ENCODE measurements around the gene FBXW7.

Gene FBXW7

GRCh38 chr4:152364383-152364782 is 171.5 kb downstream of the FBXW7 start:
- DNase-seq = no peak

GRCh38 chr4:152363904-152364303 is 172.0 kb downstream of the FBXW7 start:
- DNase-seq = no peak

GRCh38 chr4:152363086-152363485 is 172.8 kb downstream of the FBXW7 start:
- DNase-seq = no peak

GRCh38 chr4:152360045-152360410 is 175.9 kb downstream of the FBXW7 start:
- no peak for DNase-seq

GRCh38 chr4:152359208-152360044 is 176.5 kb downstream of the FBXW7 start:
- no peak for DNase-seq

- DNase-seq = no peak
Observed at GRCh38 chr4:152357206-152357605, 178.7 kb downstream of the FBXW7 start.

GRCh38 chr4:152356428-152357034 is 179.4 kb downstream of the FBXW7 start:
- no peak for DNase-seq

GRCh38 chr4:152352622-152353116 is 183.2 kb downstream of the FBXW7 start:
- DNase-seq = no peak

- DNase-seq = no peak
Observed at GRCh38 chr4:152352215-152352614, 183.7 kb downstream of the FBXW7 start.

GRCh38 chr4:152351080-152351479 is 184.8 kb downstream of the FBXW7 start:
- DNase-seq = no peak

- no peak for DNase-seq
Observed at GRCh38 chr4:152348670-152349069, 187.2 kb downstream of the FBXW7 start.

- no peak for DNase-seq
Observed at GRCh38 chr4:152346979-152347378, 188.9 kb downstream of the FBXW7 start.

- no peak for DNase-seq
Observed at GRCh38 chr4:152346526-152346925, 189.4 kb downstream of the FBXW7 start.

GRCh38 chr4:152344001-152344400 is 191.9 kb downstream of the FBXW7 start:
- DNase-seq = no peak

- no peak for DNase-seq
Observed at GRCh38 chr4:152342293-152342692, 193.6 kb downstream of the FBXW7 start.

- no peak for DNase-seq
Observed at GRCh38 chr4:152340818-152341217, 195.1 kb downstream of the FBXW7 start.

- no peak for DNase-seq
Observed at GRCh38 chr4:152339576-152339975, 196.3 kb downstream of the FBXW7 start.

- DNase-seq = no peak
Observed at GRCh38 chr4:152334931-152335330, 201.0 kb downstream of the FBXW7 start.

GRCh38 chr4:152331042-152331441 is 204.8 kb downstream of the FBXW7 start:
- DNase-seq = no peak

- no peak for DNase-seq
Observed at GRCh38 chr4:152328582-152328981, 207.3 kb downstream of the FBXW7 start.

- no peak for DNase-seq
Observed at GRCh38 chr4:152327606-152328453, 208.1 kb downstream of the FBXW7 start.

GRCh38 chr4:152325831-152326230 is 210.1 kb downstream of the FBXW7 start:
- DNase-seq = no peak

- DNase-seq = no peak
Observed at GRCh38 chr4:152323221-152323620, 212.7 kb downstream of the FBXW7 start.
